Mammary epithelial cell (primary cell): ENCODE results near the gene APOC4.

Experiments
- CTCF ChIP-seq, 2 donors: IDR thresholded peaks in 1 of 2; conservative IDR thresholded peaks in 1 of 2; 2 replicates each; pipeline ENCODE4 v1.5.1; 2011 to 2012; ENCODE audit warnings: inconsistent platforms in 2 of 2, low read length in 2 of 2, mild to moderate bottlenecking in 2 of 2, control low read depth in 1 of 2, low read depth in 1 of 2; ENCODE audit not compliant: insufficient read depth in 1 of 2; ENCODE audit errors: extremely low read depth in 1 of 2
- EZH2 ChIP-seq: IDR thresholded peaks from 2 replicates; pipeline ENCODE4 v1.6.1; 2012; ENCODE audit warnings: low read length, inconsistent platforms, borderline replicate concordance

GRCh38 chr19:44973982-44974735 lies 32.1 kb downstream of the APOC4 start:
- no peak for TF ChIP-seq CTCF (conservative IDR thresholded peaks at IDR 0.05 in 1 of 2, IDR thresholded peaks at IDR 0.05 in 1 of 2; ENCODE audit: extremely low read depth in 1 of 2, insufficient read depth in 1 of 2, low read depth in 1 of 2, low read length in 2 of 2)
- no peak for TF ChIP-seq EZH2
